ENCODE data around the gene IL13.

GRCh38 chr5:132677682-132678400 is 19.9 kb downstream of the IL13 start:
- TF ChIP-seq EZH2phosphoT487 (IDR thresholded peaks at IDR 0.05; ENCODE audit: borderline replicate concordance, low read depth, low read length) = no peak
- TF ChIP-seq, protein P1, sequence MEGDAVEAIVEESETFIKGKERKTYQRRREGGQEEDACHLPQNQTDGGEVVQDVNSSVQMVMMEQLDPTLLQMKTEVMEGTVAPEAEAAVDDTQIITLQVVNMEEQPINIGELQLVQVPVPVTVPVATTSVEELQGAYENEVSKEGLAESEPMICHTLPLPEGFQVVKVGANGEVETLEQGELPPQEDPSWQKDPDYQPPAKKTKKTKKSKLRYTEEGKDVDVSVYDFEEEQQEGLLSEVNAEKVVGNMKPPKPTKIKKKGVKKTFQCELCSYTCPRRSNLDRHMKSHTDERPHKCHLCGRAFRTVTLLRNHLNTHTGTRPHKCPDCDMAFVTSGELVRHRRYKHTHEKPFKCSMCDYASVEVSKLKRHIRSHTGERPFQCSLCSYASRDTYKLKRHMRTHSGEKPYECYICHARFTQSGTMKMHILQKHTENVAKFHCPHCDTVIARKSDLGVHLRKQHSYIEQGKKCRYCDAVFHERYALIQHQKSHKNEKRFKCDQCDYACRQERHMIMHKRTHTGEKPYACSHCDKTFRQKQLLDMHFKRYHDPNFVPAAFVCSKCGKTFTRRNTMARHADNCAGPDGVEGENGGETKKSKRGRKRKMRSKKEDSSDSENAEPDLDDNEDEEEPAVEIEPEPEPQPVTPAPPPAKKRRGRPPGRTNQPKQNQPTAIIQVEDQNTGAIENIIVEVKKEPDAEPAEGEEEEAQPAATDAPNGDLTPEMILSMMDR (conservative IDR thresholded peaks at IDR 0.05; ENCODE audit: low read length) = no peak
